Measurements from ENCODE around the gene ZCCHC14.

The ZCCHC14 gene

GRCh38 chr16:87474017-87474416 is 18.8 kb downstream of the ZCCHC14 start:
- no peak for DNase-seq

GRCh38 chr16:87472935-87473334 is 19.9 kb downstream of the ZCCHC14 start:
- no peak for DNase-seq

GRCh38 chr16:87472142-87472778 is 20.6 kb downstream of the ZCCHC14 start:
- no peak for DNase-seq

- DNase-seq: no peak
Observed at GRCh38 chr16:87471278-87472141, 21.3 kb downstream of the ZCCHC14 start.

GRCh38 chr16:87470332-87470731 is 22.5 kb downstream of the ZCCHC14 start:
- no peak for DNase-seq

GRCh38 chr16:87469169-87469568 is 23.7 kb downstream of the ZCCHC14 start:
- DNase-seq: no peak

GRCh38 chr16:87468550-87468949 is 24.3 kb downstream of the ZCCHC14 start:
- DNase-seq: no peak

- DNase-seq: no peak
Observed at GRCh38 chr16:87466975-87467501, 25.8 kb downstream of the ZCCHC14 start.

GRCh38 chr16:87465879-87466278 is 26.9 kb downstream of the ZCCHC14 start:
- DNase-seq: no peak

- no peak for DNase-seq
Observed at GRCh38 chr16:87465306-87465705, 27.5 kb downstream of the ZCCHC14 start.

GRCh38 chr16:87464691-87465300 is 28.0 kb downstream of the ZCCHC14 start:
- no peak for DNase-seq

GRCh38 chr16:87463722-87464690 is 28.8 kb downstream of the ZCCHC14 start:
- no peak for DNase-seq

- DNase-seq: no peak
Observed at GRCh38 chr16:87461466-87461991, 31.3 kb downstream of the ZCCHC14 start.

- no peak for DNase-seq
Observed at GRCh38 chr16:87460936-87461335, 31.9 kb downstream of the ZCCHC14 start.

GRCh38 chr16:87459833-87460232 is 33.0 kb downstream of the ZCCHC14 start:
- DNase-seq: no peak

GRCh38 chr16:87459027-87459426 is 33.8 kb downstream of the ZCCHC14 start:
- DNase-seq: no peak

- no peak for DNase-seq
Observed at GRCh38 chr16:87458424-87458915, 34.4 kb downstream of the ZCCHC14 start.

- no peak for DNase-seq
Observed at GRCh38 chr16:87457709-87458423, 35.0 kb downstream of the ZCCHC14 start.

- DNase-seq: no peak
Observed at GRCh38 chr16:87457061-87457611, 35.7 kb downstream of the ZCCHC14 start.

- DNase-seq: no peak
Observed at GRCh38 chr16:87454391-87454790, 38.4 kb downstream of the ZCCHC14 start.

GRCh38 chr16:87453326-87453725 is 39.5 kb downstream of the ZCCHC14 start:
- no peak for DNase-seq
